HG03135 (cell line): Measurements from ENCODE around the gene EYA3.
A peak's percentile ranks its signal among the peaks of the same experiment; 100 is the strongest.

Experiments
- ATAC-seq: cut with Tn5 transposase; IDR thresholded peaks from one replicate; pipeline ENCODE4 v1.9.1; 2021; ENCODE audit warnings: mild to moderate bottlenecking, moderate library complexity; ENCODE audit not compliant: unreplicated experiment

EYA3 gene

DNA sequence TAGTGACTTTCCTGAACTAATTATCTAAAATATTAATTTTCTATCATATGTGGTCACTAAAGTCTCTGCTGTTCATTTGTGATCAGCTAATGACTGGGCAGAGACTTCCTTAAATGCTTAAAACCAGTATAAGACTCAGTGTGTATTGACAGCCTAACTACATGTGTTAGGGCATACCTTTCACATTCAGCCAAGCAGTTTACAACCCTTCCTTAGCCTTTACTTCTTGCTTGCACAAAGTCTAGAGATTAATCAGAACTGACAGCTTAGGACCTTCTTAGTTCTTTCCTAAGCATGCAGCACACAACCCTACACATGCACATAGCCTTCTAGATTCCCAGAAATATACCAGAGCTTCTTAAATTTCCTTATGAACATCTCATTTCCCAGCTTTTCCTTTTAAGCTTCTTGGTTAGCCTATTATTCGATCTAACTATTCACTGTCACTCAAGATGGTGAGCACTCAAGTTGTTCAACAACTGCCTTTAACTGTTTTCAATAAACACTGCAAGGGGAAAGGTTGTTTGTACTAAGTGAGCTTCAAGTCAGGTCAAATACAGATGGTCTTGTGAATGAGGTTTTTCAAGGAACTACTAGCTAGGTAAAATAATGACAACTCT is 13.4 kb downstream of the EYA3 start:
- ATAC-seq: no peak

DNA sequence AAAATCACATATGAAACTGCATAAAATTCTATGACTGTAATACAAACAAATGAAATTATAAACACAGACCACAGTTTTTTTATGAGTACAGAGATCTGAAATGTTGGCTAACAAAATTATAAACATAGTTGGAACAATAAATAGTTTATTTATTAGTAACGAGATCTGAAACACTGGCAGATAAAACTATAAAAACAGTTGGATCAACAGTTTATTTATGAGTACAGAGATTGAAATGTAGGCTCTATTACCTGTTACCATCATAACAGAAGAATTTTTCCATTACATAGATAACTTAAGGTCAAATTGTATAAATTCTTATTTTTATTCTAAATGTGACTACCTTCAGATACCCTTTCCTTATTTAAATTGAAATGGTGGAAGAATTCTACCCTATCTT is 14.5 kb downstream of the EYA3 start:
- no peak for ATAC-seq

DNA sequence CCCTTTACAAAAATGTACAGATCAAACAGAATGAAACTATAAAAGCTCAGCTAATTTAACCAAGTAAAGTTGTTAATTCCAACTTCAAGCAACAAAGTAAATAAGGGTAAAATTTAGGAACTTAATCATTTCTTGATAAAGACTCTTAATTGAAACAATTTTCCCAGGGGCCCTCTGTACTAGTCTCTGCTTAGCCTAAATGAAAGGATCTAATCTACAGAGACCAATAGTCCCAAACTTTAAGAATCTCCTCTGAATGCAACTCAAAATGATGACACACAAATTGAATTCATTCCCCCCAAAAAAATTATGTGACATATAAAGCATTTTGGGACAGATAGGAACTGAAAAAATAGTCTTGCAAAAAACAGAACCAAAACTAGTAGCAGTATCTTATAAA is 16.6 kb downstream of the EYA3 start:
- no peak for ATAC-seq

DNA sequence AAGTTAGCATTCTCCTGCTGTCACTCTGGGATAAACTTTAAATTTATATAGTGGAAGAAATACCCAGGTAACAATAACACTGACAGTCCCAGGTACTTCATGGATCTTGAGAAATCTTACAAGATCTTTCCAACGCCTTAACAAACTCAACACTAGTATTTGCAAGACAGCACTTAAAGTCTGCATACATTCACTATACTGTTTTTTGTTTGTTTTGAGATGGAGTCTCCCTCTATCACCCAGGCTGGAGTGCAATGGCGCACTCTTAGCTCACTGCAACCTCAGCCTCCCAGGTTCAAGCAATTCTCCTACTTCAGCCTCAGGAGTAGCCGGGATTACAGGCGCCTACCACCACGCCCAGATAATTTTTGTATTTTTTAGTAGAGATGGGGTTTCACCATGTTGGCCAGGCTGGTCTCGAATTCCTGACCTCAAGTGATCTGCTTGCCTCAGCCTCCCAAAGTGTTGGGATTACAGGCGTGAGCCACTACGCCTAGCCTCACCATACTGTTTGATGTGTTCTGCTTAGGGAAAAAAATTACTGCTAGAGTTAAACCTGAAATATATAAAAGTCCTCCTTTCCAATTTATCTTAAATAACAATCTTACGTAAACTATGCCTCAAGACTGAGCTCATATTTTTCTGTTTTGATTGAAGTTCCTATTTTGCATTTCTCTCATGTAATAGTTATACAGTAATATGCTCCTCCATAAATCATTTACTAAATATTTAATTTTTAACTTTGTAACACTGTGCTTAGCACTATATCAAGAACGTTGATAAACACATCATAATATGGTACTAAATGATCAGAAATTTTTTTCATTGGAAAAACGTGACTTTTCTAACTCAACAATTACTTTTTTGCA is 17.5 kb downstream of the EYA3 start:
- ATAC-seq: no peak

DNA sequence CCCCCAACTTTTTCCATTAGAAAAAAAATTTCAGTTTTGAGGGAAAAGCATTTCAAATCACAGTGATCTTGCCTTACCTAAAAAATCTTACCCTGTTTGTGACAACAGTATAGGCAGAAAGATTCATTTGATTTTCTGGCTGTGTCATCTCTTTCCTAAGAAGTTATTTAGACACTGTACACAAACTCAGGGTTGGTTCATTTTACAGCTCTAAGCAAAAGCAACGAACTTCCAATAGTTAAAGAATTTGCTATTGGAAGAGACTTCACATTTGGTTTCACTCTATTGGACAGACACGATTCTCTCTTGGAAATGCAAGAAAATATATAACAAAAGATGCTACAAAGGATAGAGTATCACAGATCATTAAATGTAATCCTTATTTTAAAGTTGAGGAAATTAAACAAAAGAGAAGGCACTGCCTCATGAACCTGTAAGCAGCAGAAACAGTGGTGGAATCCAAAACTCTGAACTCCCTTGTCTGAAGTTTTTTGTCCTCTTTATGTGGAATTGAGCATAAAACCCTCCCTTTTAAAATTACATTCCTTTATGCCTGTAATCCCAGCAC is 20.8 kb downstream of the EYA3 start:
- ATAC-seq: no peak

DNA sequence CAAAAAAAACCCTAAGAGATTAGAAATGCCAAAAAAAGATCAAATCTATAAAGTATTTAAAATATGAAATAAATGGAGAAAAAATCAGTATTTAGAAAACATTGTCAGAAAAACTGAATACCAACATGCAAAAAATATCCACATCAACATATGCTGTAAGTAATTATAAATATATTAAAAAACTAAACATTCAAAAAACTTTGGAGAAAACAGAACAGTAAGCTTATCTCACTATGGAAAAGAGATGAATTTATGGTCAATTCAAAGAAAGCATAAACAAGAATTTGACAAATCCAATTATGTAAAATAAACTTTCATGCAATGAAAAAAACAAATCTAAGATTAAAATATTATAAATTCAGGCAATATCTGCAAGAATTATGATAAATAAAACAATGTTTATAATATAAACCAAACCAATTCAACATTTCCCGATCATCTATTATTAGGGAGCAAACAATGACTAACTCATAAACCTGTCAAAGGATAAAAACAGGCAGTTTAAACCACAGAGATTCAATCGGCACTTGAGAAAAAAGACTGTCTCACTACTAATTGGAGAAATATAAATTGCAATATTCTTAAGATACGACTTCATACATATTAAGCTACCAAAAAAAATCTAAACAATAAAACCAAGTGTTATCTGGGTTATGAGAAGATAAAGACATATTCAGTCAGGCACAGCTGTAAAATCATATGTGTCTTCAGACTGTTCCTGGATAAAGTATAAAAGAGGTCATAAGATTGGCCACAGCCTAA is 21.8 kb downstream of the EYA3 start:
- ATAC-seq: no peak

GRCh38 chr1:28064064-28064463 is 24.3 kb downstream of the EYA3 start:
- ATAC-seq: no peak

DNA sequence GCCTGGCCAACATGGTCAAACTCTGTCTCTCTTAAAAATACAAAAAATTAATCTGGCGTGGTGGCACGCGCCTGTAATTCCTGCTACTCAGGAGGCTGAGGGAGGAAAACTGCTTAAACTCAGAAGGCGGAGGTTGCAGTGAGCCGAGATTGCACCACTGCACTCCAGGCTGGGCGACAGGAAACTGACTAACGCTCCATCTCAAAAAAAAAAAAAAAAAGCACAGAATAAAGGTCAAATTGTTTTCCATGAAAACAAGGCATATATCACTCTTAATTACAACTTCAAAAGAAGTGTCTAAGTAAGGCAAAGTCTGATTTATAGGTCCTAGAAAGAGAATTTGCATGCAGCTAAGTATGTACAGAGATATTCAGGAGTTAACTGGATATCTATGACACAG is 25.6 kb downstream of the EYA3 start:
- ATAC-seq: no peak

DNA sequence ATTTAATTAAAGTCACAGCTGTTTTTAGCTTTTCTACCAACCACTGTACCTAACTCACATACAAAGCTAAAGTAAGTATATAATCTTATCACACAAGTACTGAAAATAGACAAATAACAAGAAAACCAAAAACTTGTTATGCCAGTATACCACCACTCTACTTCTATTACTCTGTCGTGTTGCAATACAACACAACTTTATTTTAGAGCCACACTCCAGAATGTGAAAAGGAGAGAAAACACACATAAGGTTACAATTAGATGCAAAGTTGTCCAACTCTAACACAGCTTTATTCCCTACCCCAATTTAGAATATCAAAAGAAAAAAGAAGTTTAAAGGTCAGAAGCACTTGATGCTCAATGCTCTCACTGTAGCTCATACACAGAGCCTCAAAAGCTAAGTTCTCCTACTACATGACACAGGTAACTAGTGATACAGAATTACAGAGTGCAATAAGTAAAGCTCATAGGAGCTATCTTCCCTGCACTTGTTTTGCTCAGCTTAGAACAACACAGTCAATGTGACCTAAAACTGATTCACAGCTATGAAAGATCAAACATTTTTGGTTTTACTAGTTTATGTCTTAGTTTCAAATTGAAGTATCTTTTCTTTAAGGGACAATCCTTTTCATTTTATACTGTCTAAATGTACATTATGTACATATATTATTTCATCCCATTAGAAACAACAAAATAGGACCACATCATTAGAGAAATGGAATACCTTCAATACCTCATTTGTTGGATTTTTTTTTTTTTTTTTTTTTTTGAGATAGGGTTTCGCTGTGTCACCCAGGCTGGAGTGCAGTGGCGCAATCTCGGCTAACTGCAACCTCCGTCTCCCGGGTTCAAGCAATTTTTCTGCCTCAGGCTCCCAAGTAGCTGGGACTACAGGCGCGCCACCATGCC is 29.2 kb downstream of the EYA3 start:
- ATAC-seq: no peak

GRCh38 chr1:28058168-28058567 is 30.2 kb downstream of the EYA3 start:
- no peak for ATAC-seq

- ATAC-seq: peak; percentile 63
These were observed 32.1 kb downstream of the EYA3 start for GRCh38 chr1:28056129-28056925.

GRCh38 chr1:28050776-28051175 is 37.6 kb downstream of the EYA3 start:
- ATAC-seq: no peak

DNA sequence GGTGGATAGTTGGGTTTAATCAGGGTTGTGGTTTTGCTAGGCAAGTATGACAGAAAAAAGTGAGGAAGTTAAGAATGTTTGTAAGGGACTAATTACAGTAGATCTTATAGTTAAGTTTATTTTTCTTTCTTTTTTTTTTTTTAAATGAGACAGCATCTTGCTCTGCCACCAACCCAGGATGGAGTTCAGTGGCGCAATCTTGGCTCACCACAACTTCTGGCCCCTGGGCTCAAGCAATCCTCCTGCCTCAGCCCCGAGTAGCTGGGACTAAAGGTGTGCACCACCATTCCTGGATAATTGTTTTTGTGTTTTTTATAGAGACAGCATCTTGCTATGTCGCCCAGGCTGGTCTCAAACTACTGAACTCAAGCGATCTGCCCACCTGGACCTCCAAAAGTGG is 41.7 kb downstream of the EYA3 start:
- ATAC-seq: no peak

DNA sequence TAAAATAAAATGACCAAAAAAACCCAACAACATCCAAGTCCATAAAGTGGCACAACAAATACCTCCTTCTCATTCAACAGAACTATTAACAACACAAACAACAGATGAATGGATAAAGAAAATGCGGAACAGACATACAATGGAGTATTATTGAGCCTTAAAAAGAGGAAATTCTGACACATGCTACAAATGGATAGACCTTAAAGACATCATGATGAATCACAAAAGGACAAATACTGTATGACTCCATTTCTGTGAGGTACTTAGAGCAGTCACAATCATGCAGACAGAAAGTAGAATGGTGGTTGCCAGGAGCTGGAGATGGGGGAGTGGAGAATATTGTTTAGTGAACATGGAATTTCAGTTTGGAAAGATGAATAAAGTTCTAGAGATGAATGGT is 42.6 kb downstream of the EYA3 start:
- ATAC-seq: no peak

GRCh38 chr1:28044399-28044798 is 44.0 kb downstream of the EYA3 start:
- no peak for ATAC-seq

DNA sequence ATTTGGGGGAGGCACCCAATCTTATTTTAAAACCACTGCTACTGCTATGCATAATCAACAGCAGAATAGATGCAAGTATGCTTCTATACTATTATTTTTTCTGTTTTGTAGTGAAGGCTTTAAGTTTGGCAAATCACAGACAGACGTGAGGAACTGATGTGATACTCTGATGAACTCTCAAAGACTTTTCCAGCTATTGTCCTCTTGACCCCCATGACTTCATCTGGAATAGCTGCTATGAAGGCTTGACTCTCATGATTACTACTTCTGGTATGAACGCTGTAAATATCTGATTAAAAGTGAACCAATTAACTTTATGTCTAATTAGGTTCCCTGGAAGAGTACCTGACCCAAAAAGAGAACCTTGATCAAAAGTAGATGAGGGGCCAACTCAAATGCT is 49.1 kb downstream of the EYA3 start:
- no peak for ATAC-seq

- no peak for ATAC-seq
These were observed 50.5 kb downstream of the EYA3 start for GRCh38 chr1:28037946-28038345.

DNA sequence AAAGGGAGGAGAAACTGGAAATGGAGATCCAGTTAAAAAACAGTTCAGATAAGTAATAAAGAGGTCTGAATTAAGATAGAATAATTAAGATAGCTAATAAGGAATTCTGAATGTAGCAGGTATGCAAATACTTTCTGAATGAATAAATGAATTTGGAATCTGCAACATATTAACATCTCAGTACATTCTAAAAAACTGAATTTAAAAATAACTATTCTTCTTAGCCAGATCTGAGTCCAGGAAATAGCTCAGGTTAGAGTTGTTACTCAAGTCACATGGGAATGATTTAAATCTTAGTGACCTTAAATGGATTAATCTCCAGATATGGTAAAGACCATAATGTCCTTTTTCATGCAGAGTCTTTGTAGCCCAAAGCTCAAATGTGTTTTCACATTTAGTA is 51.2 kb downstream of the EYA3 start:
- ATAC-seq: no peak

DNA sequence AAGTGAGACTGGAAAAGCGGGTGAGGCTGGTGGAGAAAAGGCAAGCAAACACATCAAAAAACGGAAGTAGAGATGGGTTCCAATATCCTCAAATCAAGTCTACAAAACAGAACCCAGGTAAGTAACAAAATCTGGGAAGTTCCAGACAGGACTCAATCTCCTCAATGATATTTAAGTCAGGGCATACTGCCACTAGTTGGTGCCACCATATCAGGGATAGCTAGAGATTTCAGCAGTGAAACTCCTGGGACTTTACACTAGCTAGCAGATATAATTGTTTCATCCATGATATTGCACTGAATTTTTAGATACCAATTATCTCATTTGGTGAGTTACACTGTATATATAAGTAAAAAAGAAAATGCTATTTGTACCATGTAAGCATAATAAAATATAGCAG is 52.0 kb downstream of the EYA3 start:
- ATAC-seq: no peak

DNA sequence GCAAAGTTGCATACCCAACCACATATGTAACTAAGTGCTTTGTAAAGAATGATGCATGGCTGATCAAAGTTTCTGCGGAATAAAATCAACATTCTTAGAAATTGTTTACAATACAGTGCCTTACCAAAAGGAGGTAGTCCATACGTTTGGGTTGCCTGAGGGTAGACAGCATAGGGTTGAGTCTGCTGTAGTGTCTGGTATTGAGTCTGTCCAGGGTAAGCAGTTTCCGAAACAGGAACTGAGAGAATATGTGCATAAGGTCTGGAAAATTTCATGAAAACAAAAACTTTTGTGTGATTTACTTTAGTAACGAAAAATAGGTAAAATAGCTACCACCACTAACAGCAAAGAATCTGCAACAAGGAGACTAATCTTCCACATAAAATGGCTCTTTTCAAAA is 53.0 kb downstream of the EYA3 start:
- no peak for ATAC-seq
